PC-3 (cell line): Measurements from ENCODE around the gene TEX2. TPM values are rescaled to one million over a fixed set of nuclear protein-coding genes. Genes with fewer than 3 reads are reported as not detected.

Experiments
- ATAC-seq: fragments of 200-7000 bp; cut with Tn5 transposase; 2 replicates; pipeline ENCODE4 v1.9.1; 2020; ENCODE audit warnings: mild to moderate bottlenecking, moderate library complexity
- BruUV-seq: library from RNA; stranded (reverse); fragments of 400-500 nt; replicated peaks from 2 replicates; lab custom pipeline; 2021; lab: Mats Ljungman, UMichigan
- CTCF ChIA-PET: fragments of 300-600 bp; sonication (Branson Sonifier 250); formaldehyde crosslinking; loops from one replicate; lab custom pipeline; 2022; ENCODE audit warnings: antibody characterized with exemption; lab: Charles Lee
- POLR2A ChIA-PET: fragments of 300-600 bp; sonication (Branson Sonifier 250); formaldehyde crosslinking; loops from one replicate; lab custom pipeline; 2022; ENCODE audit warnings: antibody characterized with exemption; ENCODE audit not compliant: unreplicated experiment; lab: Charles Lee
- DNase-seq: peaks from one replicate; pipeline ENCODE4 v3.0.0-alpha.2; 2015
- H2AFZ ChIP-seq: fragments of 300-600 bp; sonication (generic); 2 replicates; pipeline ENCODE4 v1.6.0; 2016; ENCODE audit warnings: antibody characterized with exemption, low read length
- H3F3A ChIP-seq: fragments of 300-600 bp; sonication (generic); one replicate; pipeline ENCODE4 v1.6.0; 2017; ENCODE audit warnings: antibody characterized with exemption, low read length, control low read depth, mild to moderate bottlenecking; ENCODE audit not compliant: unreplicated experiment
- H3K27ac ChIP-seq: fragments of 300-600 bp; sonication (generic); 2 replicates; pipeline ENCODE4 v1.5.1; 2016; ENCODE audit warnings: mild to moderate bottlenecking, low read length
- H3K27me3 ChIP-seq: fragments of 300-600 bp; sonication (generic); 2 replicates; pipeline ENCODE4 v1.6.1; 2016; ENCODE audit warnings: low read length, mixed read lengths
- H3K36me3 ChIP-seq: fragments of 300-600 bp; sonication (generic); 2 replicates; pipeline ENCODE4 v1.6.1; 2016; ENCODE audit warnings: low read depth, mixed run types, low read length, mixed read lengths
- H3K4me1 ChIP-seq: fragments of 300-600 bp; sonication (generic); 2 replicates; pipeline ENCODE4 v1.5.1; 2016; ENCODE audit warnings: low read length; ENCODE audit not compliant: insufficient read depth
- H3K4me2 ChIP-seq: fragments of 300-600 bp; sonication (generic); 2 replicates; pipeline ENCODE4 v1.6.0; 2016; ENCODE audit warnings: low read length
- H3K4me3 ChIP-seq: fragments of 300-600 bp; sonication (generic); 2 replicates; pipeline ENCODE4 v1.5.1; 2016; ENCODE audit warnings: mild to moderate bottlenecking, low read length, mixed read lengths
- H3K79me2 ChIP-seq: fragments of 300-600 bp; sonication (generic); 2 replicates; pipeline ENCODE4 v1.6.1; 2017; ENCODE audit warnings: low read length, mixed read lengths
- H3K9ac ChIP-seq: fragments of 300-600 bp; sonication (generic); 2 replicates; pipeline ENCODE4 v1.6.0; 2016; ENCODE audit warnings: mild to moderate bottlenecking, low read length
- H3K9me2 ChIP-seq: fragments of 300-600 bp; sonication (generic); replicated peaks from 2 replicates; pipeline ENCODE4 v1.6.1; 2016; ENCODE audit warnings: mixed run types, low read length, mixed read lengths
- H3K9me3 ChIP-seq: fragments of 300-600 bp; sonication (generic); 2 replicates; pipeline ENCODE4 v1.6.1; 2016; ENCODE audit warnings: low read length, mixed read lengths
- H4K20me1 ChIP-seq: fragments of 300-600 bp; sonication (generic); 2 replicates; pipeline ENCODE4 v1.6.1; 2016; ENCODE audit warnings: low read length, mixed read lengths
- CTCF ChIP-seq: fragments of 300-600 bp; sonication (generic); conservative IDR thresholded peaks from 2 replicates; pipeline ENCODE4 v1.5.1; 2017; ENCODE audit warnings: antibody characterized with exemption, low read depth, mild to moderate bottlenecking, low read length
- EZH2 ChIP-seq: fragments of 300-600 bp; sonication (generic); IDR thresholded peaks from one replicate; pipeline ENCODE4 v1.6.1; 2017; ENCODE audit warnings: antibody characterized with exemption, mild to moderate bottlenecking, low read length; ENCODE audit not compliant: unreplicated experiment
- EZH2phosphoT487 ChIP-seq: fragments of 300-600 bp; sonication (generic); IDR thresholded peaks from 2 replicates; pipeline ENCODE4 v1.6.1; 2018; ENCODE audit warnings: mild to moderate bottlenecking, antibody characterized with exemption, low read length, borderline replicate concordance
- intact Hi-C: fragments of 100-400 bp; cut with micrococcal nuclease; formaldehyde crosslinking; loops from 2 replicates; pipeline ENCODE4 v1.9.0; 2023
- total RNA-seq: library from RNA; depleted of rRNA; stranded (reverse); fragments of >200 nt; gene quantifications from 2 replicates; pipeline ENCODE4 v1.2.3, GENCODE V29; 2014

TEX2 gene
- total RNA-seq, 1 experiment from 2014 or later = 44.2 TPM

DNA sequence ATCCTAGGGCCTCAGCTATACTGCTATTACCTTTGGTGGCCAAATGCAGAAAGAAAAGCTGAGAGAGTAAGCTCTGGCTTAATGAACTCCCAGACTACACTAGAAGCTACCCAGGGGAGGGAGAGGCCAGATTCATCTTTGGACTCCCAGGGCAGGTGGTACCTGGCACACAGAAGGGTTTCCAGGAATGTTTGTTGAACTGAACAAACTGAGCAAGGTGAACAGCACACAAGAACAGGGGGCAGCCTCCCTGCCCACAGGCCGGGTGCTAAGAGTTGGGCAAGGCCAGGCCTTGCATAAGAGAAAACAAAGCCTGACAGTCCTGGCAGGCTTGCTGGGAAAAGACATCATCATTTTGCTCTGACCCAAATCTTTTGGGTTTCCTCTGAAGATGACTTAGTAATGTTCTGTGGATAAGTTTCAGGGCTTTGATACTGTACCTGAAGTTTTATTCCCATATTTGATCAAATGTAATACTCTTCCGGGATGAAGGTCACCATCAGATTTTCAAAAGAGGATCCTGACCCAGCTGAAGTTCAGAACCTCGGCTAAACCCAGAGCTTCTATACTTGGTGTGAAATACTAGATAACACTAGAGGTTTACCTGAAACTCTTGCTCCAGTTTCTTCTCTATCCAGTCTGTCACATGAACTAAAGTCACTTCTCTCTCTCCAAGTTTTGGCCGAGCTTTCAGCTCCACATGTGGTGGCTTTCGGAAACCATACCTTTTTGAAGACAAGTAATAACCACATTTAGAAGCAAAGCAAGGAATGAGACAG lies 112.6 kb downstream of the TEX2 start:
- TF ChIP-seq CTCF = no peak
- TF ChIP-seq EZH2phosphoT487 = no peak
- Histone ChIP-seq H3K9me3 (no peaks in the 10 kb centered on the region), H3K4me3 (no peak overlapping the region), H4K20me1 (0 out of 2 replicates have a peak, but pooled peaks cover 4% of the 10 kb centered on the region), H3F3A (peaks cover 30% of the 10 kb centered on the region), H3K9ac (no peak overlapping the region), H3K27me3 (no peaks in the 10 kb centered on the region), H3K4me1 (peaks cover 9% of the 10 kb centered on the region), H3K9me2 (no peaks in the 10 kb centered on the region), H2AFZ (no peak overlapping the region), H3K36me3 (peaks cover 17% of the 10 kb centered on the region), H3K4me2 (no peak overlapping the region), H3K27ac (no peak overlapping the region), H3K79me2 (peaks cover 13% of the 10 kb centered on the region)
- ChIA-PET CTCF (interaction anchor here (2.6 kb wide), 1 partner anchor 131 kb away, joined by 29 read pairs; no protein-coding TSS in a partner anchor), POLR2A (interaction anchor here (0.6 kb wide), 1 partner anchor 94 kb away, joined by 3 read pairs; no protein-coding TSS in a partner anchor)
- no TSS peak for BruUV-seq
- DNase-seq (no peak), ATAC-seq (no peak)
- intact Hi-C loops = no loop called here

DNA sequence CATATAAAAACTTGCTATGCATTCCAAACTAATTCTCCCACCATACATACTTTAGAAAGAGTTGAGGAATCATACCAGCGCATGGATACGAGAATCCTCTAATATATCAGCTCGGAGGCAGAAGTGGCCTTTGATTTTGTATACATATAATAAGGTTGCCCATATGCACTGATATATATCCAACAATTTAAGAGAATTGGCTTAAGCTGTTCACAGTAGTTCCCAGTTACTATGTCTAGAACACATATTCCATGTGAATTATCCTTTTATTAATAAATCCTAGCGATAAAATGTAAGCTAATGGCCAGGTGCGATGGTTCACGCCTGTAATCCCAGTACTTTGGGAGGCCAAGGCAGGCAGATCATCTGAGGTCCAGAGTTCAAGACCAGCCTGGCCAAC lies 113.9 kb downstream of the TEX2 start:
- Histone ChIP-seq H3K27me3 (no peaks in the 10 kb centered on the region), H3K4me2 (no peak overlapping the region), H3K9me2 (no peaks in the 10 kb centered on the region), H3K9me3 (no peaks in the 10 kb centered on the region), H3K4me1 (peaks cover 15% of the 10 kb centered on the region), H3F3A (peaks cover 30% of the 10 kb centered on the region), H3K36me3 (peaks cover 17% of the 10 kb centered on the region), H3K27ac (no peak overlapping the region), H4K20me1 (0 out of 2 replicates have a peak, but pooled peaks cover 4% of the 10 kb centered on the region), H3K79me2 (peaks cover 13% of the 10 kb centered on the region), H2AFZ (no peak overlapping the region), H3K9ac (no peak overlapping the region), H3K4me3 (no peak overlapping the region)
- no peak for TF ChIP-seq EZH2phosphoT487
- TF ChIP-seq EZH2 = no peak
- no peak for TF ChIP-seq CTCF
- intact Hi-C loops = loop anchor here (5.0 kb wide), 1 partner anchor 113 kb away; the partner anchor contains the start of gene TEX2
- CTCF ChIA-PET = interaction anchor here (0.7 to 2.6 kb wide), 5 partner anchors 16 to 141 kb away, joined by 3 to 29 read pairs (median 3); no protein-coding TSS in a partner anchor
- POLR2A ChIA-PET = no interaction called here
- no peak for DNase-seq
- BruUV-seq = no TSS peak
- no peak for ATAC-seq

DNA sequence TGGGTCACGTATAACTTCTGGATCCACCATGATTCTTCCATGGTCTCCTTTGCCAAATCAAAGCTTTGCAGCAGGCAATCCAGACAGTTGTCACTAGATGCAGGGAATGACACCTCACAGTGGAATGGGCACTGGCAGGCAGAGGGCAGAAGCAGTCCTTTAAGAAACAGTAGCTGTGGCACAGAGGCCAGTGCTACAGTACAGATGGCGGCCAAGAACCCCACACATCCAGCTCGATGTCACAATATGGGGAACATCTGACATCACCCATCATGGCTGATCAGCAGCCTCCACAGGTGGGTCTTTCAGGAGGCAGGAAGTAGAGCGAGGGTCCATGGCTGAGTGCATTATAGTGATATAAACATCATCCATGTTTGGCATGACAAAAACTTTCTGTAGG lies 114.4 kb downstream of the TEX2 start:
- BruUV-seq = no TSS peak
- no peak overlapping the region for H3K9ac ChIP-seq
- H3K79me2 ChIP-seq = peaks cover 13% of the 10 kb centered on the region
- H3K4me2 ChIP-seq = no peak overlapping the region
- intact Hi-C loops = loop anchor here (5.0 kb wide), 1 partner anchor 114 kb away; the partner anchor contains the start of gene TEX2
- H3K4me3 ChIP-seq = no peak overlapping the region
- H3K27ac ChIP-seq = no peak overlapping the region
- peaks cover 30% of the 10 kb centered on the region for H3F3A ChIP-seq
- ChIA-PET POLR2A (no interaction called here), CTCF (interaction anchor here (0.6 to 2.6 kb wide), 5 partner anchors 15 to 268 kb away, joined by 3 to 29 read pairs (median 3); no protein-coding TSS in a partner anchor)
- peaks cover 17% of the 10 kb centered on the region for H3K36me3 ChIP-seq
- no peaks in the 10 kb centered on the region for H3K9me2 ChIP-seq
- 0 out of 2 replicates have a peak, but pooled peaks cover 4% of the 10 kb centered on the region for H4K20me1 ChIP-seq
- H3K4me1 ChIP-seq = peaks cover 15% of the 10 kb centered on the region
- no peaks in the 10 kb centered on the region for H3K27me3 ChIP-seq
- TF ChIP-seq CTCF (peak; percentile 52; the same call in 1 of the 2 replicates), EZH2 (no peak)
- H3K9me3 ChIP-seq = no peaks in the 10 kb centered on the region
- DNase-seq (peak; percentile 41), ATAC-seq (peak; percentile 7; the same call in 1 of the 2 replicates)
- no peak overlapping the region for H2AFZ ChIP-seq
